Progenitor cell of endocrine pancreas (in vitro differentiated cells): Measurements from ENCODE around the gene GVQW3. TPM values are rescaled to one million over a fixed set of nuclear protein-coding genes. Genes with fewer than 3 reads are reported as not detected.
A peak's percentile ranks its signal among the peaks of the same experiment; 100 is the strongest.

Experiments used
- DNase-seq: peaks from one replicate; pipeline ENCODE4 v3.0.0; 2021; ENCODE audit warnings: low spot score; ENCODE audit not compliant: unreplicated experiment
- H3K27ac Mint-ChIP-seq: 2 replicates; pipeline ENCODE4 v1.8.0; 2021; ENCODE audit warnings: mild to moderate bottlenecking, moderate library complexity, mixed read lengths
- H3K27me3 Mint-ChIP-seq: 2 replicates; pipeline ENCODE4 v1.8.0; 2021; ENCODE audit warnings: mixed read lengths
- H3K36me3 Mint-ChIP-seq: 2 replicates; pipeline ENCODE4 v1.8.0; 2022; ENCODE audit warnings: mixed read lengths; ENCODE audit not compliant: insufficient read depth
- H3K4me1 Mint-ChIP-seq: 2 replicates; pipeline ENCODE4 v1.8.0; 2021; ENCODE audit warnings: low read depth, mixed read lengths
- H3K4me3 Mint-ChIP-seq: 2 replicates; pipeline ENCODE4 v1.8.0; 2021; ENCODE audit warnings: low read depth, mild to moderate bottlenecking, moderate library complexity, mixed read lengths
- H3K9me3 Mint-ChIP-seq: 2 replicates; pipeline ENCODE4 v1.8.0; 2021; ENCODE audit warnings: low read depth, mixed read lengths
- total RNA-seq: library from RNA; stranded (reverse); gene quantifications from 2 replicates; pipeline ENCODE4 v1.2.1, GENCODE V29; 2021
- TF ChIP-seq, protein P1 (sequence below): fragments of 200-600 bp; sonication (generic); IDR thresholded peaks from one replicate; pipeline ENCODE4 v1.5.0; 2021; ENCODE audit warnings: antibody characterized with exemption, mild to moderate bottlenecking; ENCODE audit not compliant: unreplicated experiment

Gene GVQW3
- total RNA-seq, 1 donor from 2014 or later = 17.5 TPM

DNA sequence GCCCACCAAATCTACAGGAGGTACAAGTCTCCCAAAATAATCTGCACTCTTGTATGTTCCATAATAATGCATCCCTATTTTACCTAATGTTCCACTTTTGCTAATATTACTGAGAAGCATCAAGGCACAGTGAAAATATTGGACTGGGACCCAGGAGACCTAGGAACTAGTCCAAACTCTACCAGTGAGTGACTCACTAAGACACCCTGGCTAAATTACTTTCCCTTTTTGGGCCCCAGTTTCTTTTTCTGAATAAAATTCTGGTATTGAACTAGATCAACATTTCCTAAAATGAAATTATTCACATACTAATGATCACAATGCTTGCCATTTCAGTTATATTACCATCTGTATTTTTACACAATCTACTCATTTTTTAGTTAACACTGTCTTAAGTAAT, 19.7 kb upstream of the GVQW3 start:
- Mint-ChIP-seq H3K4me1 (peaks cover 8% of the 10 kb centered on the region), H3K27me3 (no peaks in the 10 kb centered on the region), H3K27ac (no peak overlapping the region), H3K36me3 (peaks cover 20% of the 10 kb centered on the region), H3K9me3 (no peaks in the 10 kb centered on the region), H3K4me3 (no peak overlapping the region)
- DNase-seq = no peak
- TF ChIP-seq, protein P1, sequence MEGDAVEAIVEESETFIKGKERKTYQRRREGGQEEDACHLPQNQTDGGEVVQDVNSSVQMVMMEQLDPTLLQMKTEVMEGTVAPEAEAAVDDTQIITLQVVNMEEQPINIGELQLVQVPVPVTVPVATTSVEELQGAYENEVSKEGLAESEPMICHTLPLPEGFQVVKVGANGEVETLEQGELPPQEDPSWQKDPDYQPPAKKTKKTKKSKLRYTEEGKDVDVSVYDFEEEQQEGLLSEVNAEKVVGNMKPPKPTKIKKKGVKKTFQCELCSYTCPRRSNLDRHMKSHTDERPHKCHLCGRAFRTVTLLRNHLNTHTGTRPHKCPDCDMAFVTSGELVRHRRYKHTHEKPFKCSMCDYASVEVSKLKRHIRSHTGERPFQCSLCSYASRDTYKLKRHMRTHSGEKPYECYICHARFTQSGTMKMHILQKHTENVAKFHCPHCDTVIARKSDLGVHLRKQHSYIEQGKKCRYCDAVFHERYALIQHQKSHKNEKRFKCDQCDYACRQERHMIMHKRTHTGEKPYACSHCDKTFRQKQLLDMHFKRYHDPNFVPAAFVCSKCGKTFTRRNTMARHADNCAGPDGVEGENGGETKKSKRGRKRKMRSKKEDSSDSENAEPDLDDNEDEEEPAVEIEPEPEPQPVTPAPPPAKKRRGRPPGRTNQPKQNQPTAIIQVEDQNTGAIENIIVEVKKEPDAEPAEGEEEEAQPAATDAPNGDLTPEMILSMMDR = no peak

DNA sequence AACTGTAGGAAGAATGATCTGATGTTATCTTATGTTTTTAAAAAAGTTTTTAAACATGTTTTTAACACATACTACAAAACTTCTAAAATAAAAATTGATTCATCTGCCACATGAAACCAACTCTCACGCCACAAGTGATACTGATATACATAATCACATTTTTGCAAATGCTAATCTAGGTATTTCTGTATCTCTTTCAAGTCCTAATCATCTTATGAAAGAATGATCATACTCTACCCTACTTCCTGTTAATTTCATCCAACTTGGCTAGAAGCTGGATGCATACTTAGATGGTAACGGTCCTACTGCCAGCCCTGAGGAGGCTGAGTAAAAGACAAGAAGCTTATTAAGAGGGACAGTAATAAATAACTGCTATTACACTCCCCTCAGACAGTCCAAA, 19.3 kb upstream of the GVQW3 start:
- H3K36me3 Mint-ChIP-seq = peaks cover 20% of the 10 kb centered on the region
- H3K4me3 Mint-ChIP-seq = no peak overlapping the region
- TF ChIP-seq, protein P1 = no peak
- H3K9me3 Mint-ChIP-seq = no peaks in the 10 kb centered on the region
- no peaks in the 10 kb centered on the region for H3K27me3 Mint-ChIP-seq
- H3K27ac Mint-ChIP-seq = no peak overlapping the region
- peaks cover 8% of the 10 kb centered on the region for H3K4me1 Mint-ChIP-seq
- no peak for DNase-seq

DNA sequence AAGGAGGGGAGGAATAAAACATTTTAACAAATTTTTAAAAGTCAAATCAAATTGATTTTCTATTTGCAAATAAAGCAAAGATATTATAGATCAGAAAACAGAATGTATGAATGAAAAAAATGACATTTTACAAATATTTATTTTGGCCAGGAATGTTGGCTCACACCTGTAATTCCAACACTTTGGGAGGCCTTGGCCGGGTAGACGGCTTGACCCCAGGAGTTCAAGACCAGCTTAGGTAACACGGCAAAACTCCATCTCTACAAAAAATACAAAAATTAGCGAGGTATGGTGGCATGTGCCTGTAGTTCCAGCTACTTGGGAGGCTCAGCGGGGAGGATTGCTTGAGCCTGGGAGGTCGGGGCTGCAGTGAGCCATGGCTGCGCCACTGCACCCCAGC, 18.4 kb upstream of the GVQW3 start:
- no peak overlapping the region for H3K4me3 Mint-ChIP-seq
- H3K9me3 Mint-ChIP-seq = no peaks in the 10 kb centered on the region
- peak overlapping the region; percentile 49 for H3K27ac Mint-ChIP-seq
- peaks cover 17% of the 10 kb centered on the region for H3K36me3 Mint-ChIP-seq
- TF ChIP-seq, protein P1 = no peak
- H3K27me3 Mint-ChIP-seq = no peaks in the 10 kb centered on the region
- no peak for DNase-seq
- peaks cover 8% of the 10 kb centered on the region for H3K4me1 Mint-ChIP-seq

DNA sequence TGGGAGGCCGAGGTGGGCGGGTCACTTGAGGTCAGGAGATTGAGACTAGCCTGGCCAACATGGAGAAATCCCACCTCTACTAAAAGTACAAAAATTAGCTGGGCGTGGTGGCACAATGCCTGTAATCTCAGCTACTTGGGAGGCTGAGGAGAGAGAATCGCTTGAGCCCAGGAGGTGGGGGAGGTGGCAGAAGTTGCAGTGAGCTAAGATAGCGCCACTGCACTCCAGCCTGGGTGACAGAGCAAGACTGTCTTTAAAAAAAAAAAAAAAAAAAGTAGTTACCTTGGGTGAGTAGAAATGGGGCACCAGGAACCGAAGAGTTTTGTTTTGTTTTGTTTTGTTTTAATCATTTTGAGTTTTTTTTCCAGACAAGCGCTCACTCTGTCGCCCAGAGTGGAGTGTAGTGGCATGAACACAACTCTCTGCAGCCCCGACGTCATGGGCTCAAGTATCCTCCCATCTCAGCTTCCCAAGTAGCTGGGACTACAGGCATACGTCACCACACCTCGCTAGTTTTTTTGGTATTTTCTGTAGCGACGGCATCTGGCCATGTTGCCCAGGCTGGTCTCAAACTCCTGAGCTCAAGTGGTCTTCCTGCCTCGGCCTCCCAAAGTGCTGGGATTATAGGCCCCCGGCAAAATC, 16.0 kb upstream of the GVQW3 start:
- no peak for DNase-seq
- H3K9me3 Mint-ChIP-seq = no peaks in the 10 kb centered on the region
- H3K27me3 Mint-ChIP-seq = no peaks in the 10 kb centered on the region
- no peak overlapping the region for H3K27ac Mint-ChIP-seq
- peaks cover 13% of the 10 kb centered on the region for H3K36me3 Mint-ChIP-seq
- TF ChIP-seq, protein P1 = no peak
- H3K4me1 Mint-ChIP-seq = peaks cover 23% of the 10 kb centered on the region
- H3K4me3 Mint-ChIP-seq = no peak overlapping the region

DNA sequence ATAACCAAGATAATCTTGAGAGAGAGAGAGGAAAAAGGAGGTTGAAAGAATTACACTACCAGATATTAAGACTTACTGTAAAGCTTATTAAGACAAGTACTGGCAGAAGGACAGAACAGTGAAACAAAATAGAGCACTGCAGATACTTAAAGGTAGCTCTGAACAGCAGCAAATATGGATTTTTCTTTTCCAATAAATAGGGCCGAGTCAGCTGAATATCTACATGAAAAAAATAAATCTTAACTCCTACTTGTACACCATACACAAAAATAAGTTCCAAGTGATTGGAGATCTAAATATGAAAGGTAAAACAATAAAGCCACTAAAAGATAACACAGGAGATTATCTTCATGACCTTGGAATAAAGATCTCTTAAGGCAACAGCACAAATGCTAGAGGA, 12.6 kb upstream of the GVQW3 start:
- Mint-ChIP-seq H3K4me3 (no peak overlapping the region), H3K27me3 (no peaks in the 10 kb centered on the region), H3K9me3 (no peaks in the 10 kb centered on the region), H3K36me3 (peaks cover 10% of the 10 kb centered on the region), H3K27ac (no peak overlapping the region), H3K4me1 (peaks cover 31% of the 10 kb centered on the region)
- TF ChIP-seq, protein P1 = no peak
- DNase-seq = no peak
